Activated T-helper 1 cell treated with anti-CD3 and anti-CD28 coated beads, Interleukin-12 subunit alpha, Interleukin-12 subunit beta, Interleukin-2, Interleukin-4 antibody, amounts not matched to agents 30 ng/mL and 10 ng/mL and 1 ng/mL, durations not matched to agents 14 hours and 24 hours and 36 hours (primary cell): Measurements from ENCODE around the gene MAP7. TPM values are rescaled to one million over a fixed set of nuclear protein-coding genes. Genes with fewer than 3 reads are reported as not detected.

Experiments used
- DNase-seq: peaks from one replicate; pipeline ENCODE4 v3.0.0; 2021; ENCODE audit warnings: low spot score
- H3K27ac Mint-ChIP-seq: one replicate; pipeline ENCODE4 v1.8.0; 2021; ENCODE audit warnings: mild to moderate bottlenecking, mixed read lengths
- H3K27me3 Mint-ChIP-seq: one replicate; pipeline ENCODE4 v1.8.0; 2022; ENCODE audit warnings: mild to moderate bottlenecking, moderate library complexity, mixed read lengths; ENCODE audit not compliant: insufficient read depth
- H3K36me3 Mint-ChIP-seq: one replicate; pipeline ENCODE4 v1.8.0; 2021; ENCODE audit warnings: low read depth, mixed read lengths
- H3K4me1 Mint-ChIP-seq: one replicate; pipeline ENCODE4 v1.8.0; 2021; ENCODE audit warnings: low read depth, mixed read lengths
- H3K4me3 Mint-ChIP-seq: one replicate; pipeline ENCODE4 v1.8.0; 2021; ENCODE audit warnings: mild to moderate bottlenecking, moderate library complexity, mixed read lengths
- H3K9me3 Mint-ChIP-seq: one replicate; pipeline ENCODE4 v1.8.0; 2021; ENCODE audit warnings: mixed read lengths
- intact Hi-C: fragments of 100-400 bp; cut with micrococcal nuclease; formaldehyde crosslinking; loops from one replicate; pipeline ENCODE4 v1.15.1; 2024
- total RNA-seq: library from RNA; stranded (reverse); gene quantifications from 2 replicates; pipeline ENCODE4 v1.2.3, GENCODE V29; 2022

Gene MAP7
- total RNA-seq, 1 donor from 2014 or later = 2.3 TPM

DNA sequence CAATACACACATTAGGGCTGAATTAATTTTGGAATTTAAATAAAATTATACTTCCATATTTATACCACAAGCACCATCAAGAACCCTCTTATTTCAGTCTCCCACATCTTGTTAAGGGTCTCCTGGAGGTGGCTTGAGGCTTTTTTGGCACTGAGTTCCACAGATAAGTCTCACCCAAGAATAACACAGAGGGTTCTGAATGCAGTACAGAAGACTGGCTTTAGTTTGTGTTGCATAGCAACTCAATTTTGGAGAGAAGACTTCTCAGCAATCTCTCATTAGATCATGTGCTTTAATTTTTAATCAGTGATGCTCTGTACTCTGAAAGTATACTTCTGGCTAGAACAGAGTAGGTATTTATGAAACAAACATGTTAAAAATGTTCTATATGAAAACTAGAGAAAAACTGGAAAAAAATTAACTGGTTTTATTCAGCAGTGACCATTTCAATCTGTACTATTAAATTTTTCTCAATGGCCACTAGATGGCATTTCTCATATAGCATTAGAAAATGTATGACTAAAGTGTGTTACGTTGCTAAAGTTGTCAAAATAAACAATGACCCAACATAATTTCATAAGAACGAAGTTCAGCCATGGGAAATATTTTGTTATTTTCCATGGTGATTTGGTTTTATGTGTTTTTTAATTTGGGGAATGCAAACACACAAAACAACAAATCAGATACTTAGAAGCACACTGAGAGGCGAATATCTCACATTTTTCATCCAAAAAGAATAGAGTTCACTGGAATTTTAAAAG is 32.7 kb upstream of the MAP7 start:
- H3K27me3 Mint-ChIP-seq = no peaks in the 10 kb centered on the region
- no peak overlapping the region for H3K4me3 Mint-ChIP-seq
- H3K27ac Mint-ChIP-seq = no peak overlapping the region
- no peaks in the 10 kb centered on the region for H3K9me3 Mint-ChIP-seq
- no peak for DNase-seq
- H3K36me3 Mint-ChIP-seq = peaks cover 56% of the 10 kb centered on the region
- H3K4me1 Mint-ChIP-seq = peaks cover 6% of the 10 kb centered on the region
- intact Hi-C loops = loop anchor here (1.0 kb wide), 2 partner anchors 25 to 210 kb away; no protein-coding TSS in a partner anchor

DNA sequence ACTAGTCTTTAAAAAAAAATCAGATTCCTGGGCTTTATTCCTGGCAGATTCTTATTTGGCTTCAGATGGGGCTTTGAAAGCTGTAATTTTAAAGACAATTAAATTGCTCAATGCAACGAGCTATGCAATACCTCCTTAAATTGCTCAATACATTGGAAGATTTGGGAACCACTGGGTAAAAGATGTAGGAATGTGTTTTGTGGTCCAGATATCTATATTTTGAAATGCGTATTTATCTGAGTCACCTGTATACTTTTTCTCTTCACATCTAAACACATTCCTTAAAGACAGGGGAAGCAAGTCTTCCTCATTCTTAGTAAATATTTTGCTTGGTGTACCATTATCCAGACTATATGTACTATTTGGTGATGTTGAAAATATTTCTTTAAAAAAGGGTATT is 29.6 kb upstream of the MAP7 start:
- H3K36me3 Mint-ChIP-seq = peaks cover 54% of the 10 kb centered on the region
- intact Hi-C loops = no loop called here

DNA sequence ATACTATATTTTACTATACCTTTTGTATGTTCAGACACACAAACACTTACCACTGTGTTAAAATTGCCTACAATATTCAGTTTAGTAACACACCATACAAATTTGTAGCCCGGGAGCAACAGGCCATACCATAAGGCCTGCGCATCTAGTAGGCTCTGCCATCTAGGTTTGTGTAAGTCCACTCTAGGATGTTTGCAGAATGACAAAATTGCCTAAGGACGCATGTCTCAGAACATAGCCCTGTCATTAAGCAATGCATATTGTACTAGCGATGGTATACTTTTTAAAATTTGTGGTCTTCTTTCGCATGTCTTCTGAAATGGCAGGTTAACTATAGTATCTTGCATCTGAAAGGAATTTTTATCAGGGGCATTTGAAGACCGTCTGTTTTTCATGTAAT is 26.6 kb upstream of the MAP7 start:
- Mint-ChIP-seq H3K9me3 (peaks cover 11% of the 10 kb centered on the region), H3K4me1 (no peaks in the 10 kb centered on the region), H3K27ac (no peak overlapping the region), H3K27me3 (no peaks in the 10 kb centered on the region), H3K36me3 (peaks cover 51% of the 10 kb centered on the region), H3K4me3 (no peak overlapping the region)
- no peak for DNase-seq
- intact Hi-C loops = no loop called here

More for the DNA sequence above, 29.6 kb upstream of the MAP7 start:
- H3K4me3 Mint-ChIP-seq = no peak overlapping the region
- no peak for DNase-seq
- H3K27me3 Mint-ChIP-seq = no peaks in the 10 kb centered on the region
- no peak overlapping the region for H3K27ac Mint-ChIP-seq
- H3K4me1 Mint-ChIP-seq = no peaks in the 10 kb centered on the region
- H3K9me3 Mint-ChIP-seq = peaks cover 3% of the 10 kb centered on the region

DNA sequence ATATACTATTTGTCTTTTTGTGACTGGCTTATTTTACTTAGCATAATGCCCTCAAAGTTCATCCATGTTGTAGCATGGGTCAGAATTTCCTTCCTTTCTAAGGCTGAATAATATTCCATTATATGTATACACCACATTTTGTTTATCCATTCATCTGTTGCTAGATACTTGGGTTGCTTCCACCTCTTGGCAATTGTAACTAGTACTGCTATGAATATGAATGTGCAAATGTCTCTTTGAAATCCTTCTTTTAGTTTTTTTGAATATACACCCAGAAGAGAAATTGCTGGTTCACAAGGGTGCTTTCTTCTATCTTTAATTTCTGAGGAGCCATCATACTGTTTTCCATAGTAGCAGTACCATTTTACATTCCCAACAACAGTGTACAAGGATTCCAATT is 21.3 kb upstream of the MAP7 start:
- Mint-ChIP-seq H3K9me3 (peaks cover 25% of the 10 kb centered on the region), H3K27me3 (no peaks in the 10 kb centered on the region), H3K4me1 (peaks cover 8% of the 10 kb centered on the region), H3K27ac (no peak overlapping the region), H3K4me3 (no peak overlapping the region), H3K36me3 (peaks cover 50% of the 10 kb centered on the region)
- intact Hi-C loops = no loop called here
- no peak for DNase-seq

DNA sequence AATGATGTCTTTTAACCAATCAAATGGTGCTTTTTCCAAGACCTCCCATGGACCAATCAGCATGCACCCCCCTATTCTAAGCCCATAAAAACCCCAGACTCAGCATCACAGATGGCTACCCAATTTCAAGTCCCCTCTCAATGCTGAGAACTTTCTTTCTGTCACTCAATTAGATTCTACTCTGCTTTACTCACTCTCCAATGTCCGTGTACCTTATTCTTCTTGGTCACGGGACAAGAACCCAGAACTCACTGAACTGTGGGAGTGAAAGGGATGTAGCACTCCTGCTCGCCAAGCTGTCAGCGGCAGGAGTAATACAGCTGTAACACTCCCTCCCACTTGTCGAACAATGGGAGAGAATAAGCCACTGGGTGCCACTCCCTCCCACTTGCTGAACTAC is 20.8 kb upstream of the MAP7 start:
- H3K4me1 Mint-ChIP-seq = peaks cover 8% of the 10 kb centered on the region
- H3K9me3 Mint-ChIP-seq = peaks cover 25% of the 10 kb centered on the region
- no peak for DNase-seq
- peaks cover 51% of the 10 kb centered on the region for H3K36me3 Mint-ChIP-seq
- intact Hi-C loops = no loop called here
- no peaks in the 10 kb centered on the region for H3K27me3 Mint-ChIP-seq
- no peak overlapping the region for H3K27ac Mint-ChIP-seq
- no peak overlapping the region for H3K4me3 Mint-ChIP-seq

DNA sequence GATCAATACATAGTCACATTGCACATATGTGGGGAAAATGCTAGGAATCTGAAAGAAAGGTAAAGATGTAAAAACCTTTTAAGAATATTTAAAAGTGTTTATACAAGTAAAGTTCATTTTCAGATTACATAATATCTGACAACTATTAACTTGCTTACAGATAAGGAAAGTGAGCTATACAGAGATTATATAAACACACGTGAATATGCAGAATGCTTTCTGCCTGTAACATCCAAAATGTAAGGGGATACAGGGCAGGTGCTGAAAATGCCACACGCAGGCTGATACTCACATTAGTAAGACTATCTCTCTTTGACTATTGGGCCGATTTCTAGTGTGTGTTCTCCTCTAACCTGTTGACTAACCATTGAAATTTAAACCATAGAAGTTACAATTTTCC is 17.9 kb upstream of the MAP7 start:
- H3K4me1 Mint-ChIP-seq = peaks cover 29% of the 10 kb centered on the region
- no peak overlapping the region for H3K27ac Mint-ChIP-seq
- H3K9me3 Mint-ChIP-seq = peaks cover 17% of the 10 kb centered on the region
- no peak overlapping the region for H3K4me3 Mint-ChIP-seq
- peaks cover 43% of the 10 kb centered on the region for H3K36me3 Mint-ChIP-seq
- DNase-seq = no peak
- no peaks in the 10 kb centered on the region for H3K27me3 Mint-ChIP-seq
- intact Hi-C loops = no loop called here

DNA sequence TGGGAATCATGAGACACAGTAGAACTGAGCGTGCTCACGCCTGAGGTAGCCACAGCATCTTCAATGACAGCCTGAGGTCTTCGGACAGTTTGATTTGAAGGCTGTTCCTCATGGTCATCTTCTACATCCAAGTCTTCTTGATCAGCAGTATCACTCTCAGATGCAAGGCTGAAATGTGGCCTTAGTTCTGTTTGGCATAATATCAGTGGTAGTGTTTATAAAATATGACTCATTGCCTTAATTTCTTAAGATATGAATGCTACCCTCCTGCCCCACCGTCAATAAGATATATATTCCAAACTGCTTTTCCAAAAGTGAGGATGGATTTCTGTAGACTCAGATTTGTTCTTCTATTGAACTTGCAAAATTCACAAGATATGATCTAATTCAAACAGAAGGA is 17.5 kb upstream of the MAP7 start:
- no peak for DNase-seq
- intact Hi-C loops = no loop called here
- Mint-ChIP-seq H3K36me3 (peaks cover 43% of the 10 kb centered on the region), H3K27ac (no peak overlapping the region), H3K4me1 (peaks cover 32% of the 10 kb centered on the region), H3K9me3 (peaks cover 16% of the 10 kb centered on the region), H3K27me3 (no peaks in the 10 kb centered on the region), H3K4me3 (no peak overlapping the region)

DNA sequence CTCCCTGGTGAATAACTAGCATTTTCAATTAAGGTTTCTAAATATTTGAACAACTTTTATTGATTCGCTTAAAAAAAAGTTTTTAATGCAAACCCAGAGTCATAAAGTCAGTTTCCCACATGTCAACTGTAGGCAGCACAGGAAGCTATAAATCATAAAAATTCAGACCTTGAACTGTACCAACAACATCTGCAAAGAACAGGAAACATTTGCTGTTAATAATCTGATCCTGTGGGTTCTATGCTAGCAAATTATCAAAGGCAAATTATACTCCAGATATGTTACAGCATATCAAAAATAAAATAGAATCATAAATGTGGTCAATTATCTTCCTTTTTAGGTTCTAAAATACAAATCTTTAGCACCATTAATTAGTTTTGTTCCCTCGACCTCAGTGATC is 16.6 kb upstream of the MAP7 start:
- Mint-ChIP-seq H3K4me1 (peaks cover 32% of the 10 kb centered on the region), H3K27ac (no peak overlapping the region), H3K9me3 (peaks cover 14% of the 10 kb centered on the region), H3K4me3 (no peak overlapping the region), H3K27me3 (no peaks in the 10 kb centered on the region), H3K36me3 (peaks cover 43% of the 10 kb centered on the region)
- no peak for DNase-seq
- intact Hi-C loops = no loop called here

DNA sequence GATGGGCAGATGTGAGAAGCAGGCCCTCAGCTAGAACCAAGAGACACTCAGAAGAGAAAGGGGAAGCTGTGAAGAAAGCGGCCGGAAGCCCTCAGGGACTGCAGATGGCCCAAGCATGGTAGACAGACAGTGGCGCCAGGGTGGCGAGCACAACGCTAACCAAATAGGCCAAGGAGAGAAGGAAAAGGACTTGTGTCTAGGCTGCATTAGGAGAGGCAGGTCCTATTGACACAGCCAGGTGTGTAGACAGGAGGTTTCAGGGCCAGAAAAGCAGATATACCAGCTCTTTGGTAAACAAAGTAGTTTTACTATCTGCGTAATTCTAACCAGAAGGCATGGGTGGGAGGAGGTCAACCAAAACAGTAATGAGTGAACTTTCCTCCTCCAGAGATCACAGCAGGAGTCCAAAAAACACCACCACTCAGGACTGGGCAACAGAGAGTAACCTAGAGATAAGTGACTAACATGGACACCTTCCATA is 15.8 kb upstream of the MAP7 start:
- Mint-ChIP-seq H3K36me3 (peaks cover 40% of the 10 kb centered on the region), H3K9me3 (peaks cover 6% of the 10 kb centered on the region), H3K4me3 (no peak overlapping the region), H3K27ac (no peak overlapping the region), H3K27me3 (no peaks in the 10 kb centered on the region), H3K4me1 (peaks cover 31% of the 10 kb centered on the region)
- intact Hi-C loops = no loop called here
- no peak for DNase-seq

DNA sequence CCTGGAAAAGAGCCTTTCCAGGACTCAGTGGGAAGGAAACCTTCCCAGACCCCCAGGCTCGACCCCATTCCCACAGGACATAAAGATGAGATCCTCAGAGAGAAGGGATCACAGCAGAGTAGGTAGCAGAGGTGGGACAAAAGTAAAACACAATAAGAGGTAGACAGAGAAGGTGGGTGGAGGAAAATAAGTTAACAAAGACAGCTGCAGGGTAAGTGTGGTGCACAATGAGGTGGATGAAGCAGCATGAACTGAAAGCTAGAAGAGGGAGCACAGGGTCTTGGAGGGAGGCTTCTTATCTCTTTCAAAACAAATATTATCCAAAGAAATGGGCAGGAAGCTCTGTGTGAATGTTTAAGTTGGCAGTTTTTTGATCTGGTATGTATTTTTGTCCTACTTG is 14.0 kb upstream of the MAP7 start:
- Mint-ChIP-seq H3K4me1 (peaks cover 23% of the 10 kb centered on the region), H3K36me3 (peaks cover 36% of the 10 kb centered on the region), H3K27me3 (no peaks in the 10 kb centered on the region), H3K4me3 (no peak overlapping the region), H3K9me3 (no peaks in the 10 kb centered on the region), H3K27ac (peak overlapping the region; percentile 21)
- DNase-seq = no peak
- intact Hi-C loops = no loop called here

DNA sequence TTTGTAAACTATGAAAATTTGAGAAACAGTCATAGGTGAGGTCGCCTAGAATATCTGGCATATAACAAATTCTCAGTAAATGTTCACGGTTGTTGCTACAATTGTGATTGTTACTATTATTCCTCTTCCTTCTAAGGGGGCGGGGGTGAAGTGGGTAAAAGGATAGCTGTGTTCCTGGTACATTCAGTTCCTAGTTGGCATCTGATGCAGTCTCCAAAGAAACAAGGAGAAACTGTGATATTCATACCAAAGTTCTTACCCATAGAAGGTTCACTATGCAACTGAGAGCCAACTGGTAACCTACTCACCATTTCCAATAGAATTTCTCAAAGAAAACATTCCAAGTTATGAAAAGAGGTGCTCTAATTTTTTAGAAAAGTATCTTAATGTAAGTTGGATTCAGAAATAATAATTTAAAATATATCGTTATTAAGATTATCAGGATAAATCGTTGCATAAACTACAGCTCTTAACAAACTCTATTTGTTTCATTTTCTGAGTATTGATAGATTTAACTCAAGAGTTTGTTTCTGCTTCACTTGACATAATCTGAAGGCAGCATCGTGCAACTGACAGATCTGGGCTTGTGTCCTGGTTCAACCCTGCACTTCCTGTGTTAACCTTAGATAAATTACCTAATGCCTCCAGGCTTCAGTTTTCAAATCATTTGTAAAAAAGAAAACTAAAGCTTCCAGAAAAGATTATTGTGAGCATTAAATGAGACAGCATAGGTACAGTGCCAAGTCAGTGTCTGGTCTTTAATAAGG is 13.3 kb upstream of the MAP7 start:
- Mint-ChIP-seq H3K27ac (peak overlapping the region; percentile 21), H3K9me3 (no peaks in the 10 kb centered on the region), H3K36me3 (peaks cover 33% of the 10 kb centered on the region)

DNA sequence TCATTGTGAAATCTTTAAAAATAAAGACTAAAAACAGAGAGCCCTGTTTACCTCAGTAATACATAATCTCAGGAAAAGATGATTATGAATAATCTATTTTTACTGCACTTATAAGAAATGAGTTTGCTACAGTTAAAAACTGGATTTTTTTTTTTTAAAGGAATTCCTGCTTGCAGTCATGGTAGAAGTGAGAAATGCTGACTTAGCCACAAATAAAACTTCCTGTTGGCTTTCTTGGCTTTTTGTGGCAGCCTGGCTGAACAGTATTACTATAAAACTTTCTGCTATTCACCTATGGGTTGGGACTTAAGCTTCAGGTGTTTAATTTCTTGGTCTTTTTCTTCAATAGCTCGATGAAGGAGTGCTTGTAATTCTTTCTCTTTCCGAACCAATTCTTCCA is 12.0 kb upstream of the MAP7 start:
- Mint-ChIP-seq H3K27me3 (no peaks in the 10 kb centered on the region), H3K4me1 (peaks cover 23% of the 10 kb centered on the region), H3K9me3 (no peaks in the 10 kb centered on the region), H3K4me3 (no peak overlapping the region), H3K27ac (no peak overlapping the region), H3K36me3 (peaks cover 34% of the 10 kb centered on the region)
- intact Hi-C loops = no loop called here
- no peak for DNase-seq

More for the DNA sequence above, 13.3 kb upstream of the MAP7 start:
- DNase-seq = no peak
- Mint-ChIP-seq H3K27me3 (no peaks in the 10 kb centered on the region), H3K4me1 (peaks cover 23% of the 10 kb centered on the region), H3K4me3 (no peak overlapping the region)
- intact Hi-C loops = no loop called here

DNA sequence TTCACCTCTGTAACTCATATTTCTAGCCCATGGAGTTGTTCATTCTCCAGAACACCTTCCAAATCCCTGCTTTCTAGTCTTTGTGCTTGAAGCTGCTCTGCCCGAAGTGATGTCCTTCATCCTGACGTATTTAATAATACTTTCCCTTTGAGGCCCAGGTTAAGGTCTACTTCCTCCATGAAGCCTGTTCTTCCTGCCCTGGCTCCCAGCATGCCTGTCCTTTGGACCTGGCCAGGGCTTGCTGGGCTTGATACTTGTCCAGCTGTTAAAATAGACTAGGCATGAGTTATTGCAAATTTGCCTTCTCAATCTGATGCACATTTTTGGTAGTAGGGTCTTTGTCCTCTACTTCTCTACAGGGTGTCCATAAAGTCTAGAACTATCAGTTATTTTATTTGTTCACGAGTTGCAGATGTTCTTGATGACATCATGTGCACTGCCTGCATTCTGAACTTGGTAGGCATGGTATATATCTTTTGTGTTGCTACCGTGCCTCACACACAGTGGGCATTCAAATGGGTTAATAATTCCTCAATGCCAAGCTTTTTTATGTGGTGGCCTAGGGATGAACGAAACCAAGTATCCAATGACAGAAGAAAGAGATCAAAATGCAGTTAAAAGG is 3.1 kb upstream of the MAP7 start:
- no peak overlapping the region for H3K4me3 Mint-ChIP-seq
- peaks cover 15% of the 10 kb centered on the region for H3K4me1 Mint-ChIP-seq
- H3K27me3 Mint-ChIP-seq = peaks cover 31% of the 10 kb centered on the region
- intact Hi-C loops = loop anchor here (5.0 kb wide), 1 partner anchor 176 kb away; no protein-coding TSS in a partner anchor
- DNase-seq = no peak
- H3K9me3 Mint-ChIP-seq = no peaks in the 10 kb centered on the region
- no peak overlapping the region for H3K27ac Mint-ChIP-seq
- H3K36me3 Mint-ChIP-seq = peaks cover 16% of the 10 kb centered on the region
